ENCODE measurements around the gene ZNF423.

ZNF423 gene

GRCh38 chr16:49703483-49703882, 152.4 kb downstream of the ZNF423 start:
- Histone ChIP-seq H3K27me3 (ENCODE audit: insufficient read depth, low read length) (no peaks in the 10 kb centered on the region), H3K4me3 (ENCODE audit: low read length) (no peak overlapping the region), H3K9me3 (ENCODE audit: insufficient read depth, low read depth, low read length) (no peaks in the 10 kb centered on the region), H3K27ac (ENCODE audit: low read depth, low read length) (peak overlapping the region; percentile 97), H3K36me3 (ENCODE audit: insufficient read depth, low read length) (no peaks in the 10 kb centered on the region), H3K4me1 (ENCODE audit: insufficient read depth, low read length) (peaks cover 66% of the 10 kb centered on the region), H3K9ac (ENCODE audit: low read depth, low read length) (peak overlapping the region; percentile 10; the same call in 1 of the 2 replicates)
- 66% methylated on average over 3 of the region's 3 CpGs for WGBS

DNA sequence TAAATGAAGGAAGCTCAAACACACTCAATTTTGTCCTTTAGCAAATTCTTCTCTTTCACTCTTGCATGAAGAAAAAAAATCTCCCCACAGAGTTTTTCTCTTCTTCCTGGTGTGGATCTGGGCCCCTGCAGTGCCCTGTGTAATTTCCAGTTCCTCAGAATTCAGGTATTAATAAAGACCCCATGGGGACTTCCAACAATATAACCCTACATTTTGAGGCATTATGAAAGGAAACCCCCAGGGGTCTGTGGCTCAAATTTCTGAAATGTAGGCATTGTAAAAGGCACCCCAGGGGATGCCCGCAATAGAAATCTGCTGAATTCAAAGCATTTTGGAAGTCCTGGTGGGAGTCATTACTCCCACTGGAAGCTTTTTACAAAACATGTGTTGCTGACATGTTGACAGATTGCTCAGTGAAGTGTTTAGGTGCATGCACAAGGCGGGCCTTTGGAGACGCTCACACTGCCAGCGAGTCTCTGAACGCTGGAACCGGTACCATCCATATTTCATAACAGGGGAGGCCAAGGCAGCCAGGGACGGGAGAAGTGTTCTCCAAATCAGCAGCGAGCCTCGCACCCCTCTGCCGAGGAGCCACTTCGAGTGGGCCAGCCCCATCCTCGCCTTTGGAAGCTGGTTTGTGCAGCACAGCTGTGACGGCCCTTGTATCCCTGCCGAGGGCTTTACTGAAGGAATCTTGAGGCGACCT, 154.0 kb downstream of the ZNF423 start:
- Histone ChIP-seq H3K9me3 (ENCODE audit: insufficient read depth, low read depth, low read length) (no peaks in the 10 kb centered on the region), H3K4me1 (ENCODE audit: insufficient read depth, low read length) (peaks cover 81% of the 10 kb centered on the region), H3K36me3 (ENCODE audit: insufficient read depth, low read length) (no peaks in the 10 kb centered on the region), H3K4me3 (ENCODE audit: low read length) (peak overlapping the region; percentile 41), H3K9ac (ENCODE audit: low read depth, low read length) (peak overlapping the region; percentile 66; the same call in 1 of the 2 replicates), H3K27me3 (ENCODE audit: insufficient read depth, low read length) (no peaks in the 10 kb centered on the region), H3K27ac (ENCODE audit: low read depth, low read length) (peak overlapping the region; percentile 97)
- WGBS = 4% methylated on average over 15 of the region's 15 CpGs

DNA sequence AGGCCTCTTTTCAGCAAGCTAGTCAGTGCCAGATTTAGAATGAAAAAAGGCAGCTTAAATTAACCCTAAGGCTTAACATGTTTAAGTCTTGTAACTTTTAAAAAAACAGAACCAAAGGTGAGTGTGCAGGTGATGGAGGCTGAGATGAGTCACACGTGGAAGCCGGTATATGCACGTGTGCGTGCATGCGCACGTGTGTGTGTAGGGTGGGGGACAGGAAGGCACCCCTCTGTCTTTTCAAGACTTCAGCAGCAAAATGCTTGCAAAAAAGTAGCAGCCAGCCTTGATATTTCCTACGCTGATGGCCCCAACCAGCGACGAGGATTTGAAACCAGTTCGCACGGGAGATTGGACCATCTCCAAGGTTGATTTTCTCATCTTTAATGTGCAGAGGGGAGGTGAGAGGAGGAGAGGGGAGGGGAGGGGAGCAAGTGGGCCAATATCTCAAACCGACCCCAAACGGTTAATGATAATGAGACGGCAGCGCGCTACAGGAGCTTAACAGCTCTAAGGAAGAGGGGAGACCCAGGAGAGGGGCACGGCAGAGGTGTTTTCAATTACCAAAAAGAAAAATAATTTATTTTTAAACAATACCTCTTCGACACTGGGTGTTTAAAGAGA, 154.7 kb downstream of the ZNF423 start:
- Histone ChIP-seq H3K9me3 (ENCODE audit: insufficient read depth, low read depth, low read length) (no peaks in the 10 kb centered on the region), H3K4me1 (ENCODE audit: insufficient read depth, low read length) (peaks cover 87% of the 10 kb centered on the region), H3K27ac (ENCODE audit: low read depth, low read length) (peak overlapping the region; percentile 97), H3K4me3 (ENCODE audit: low read length) (peak overlapping the region; percentile 41), H3K36me3 (ENCODE audit: insufficient read depth, low read length) (no peaks in the 10 kb centered on the region), H3K9ac (ENCODE audit: low read depth, low read length) (peak overlapping the region; percentile 66), H3K27me3 (ENCODE audit: insufficient read depth, low read length) (no peaks in the 10 kb centered on the region)
- WGBS = 4% methylated on average over 16 of the region's 18 CpGs

GRCh38 chr16:49700251-49701064, 155.5 kb downstream of the ZNF423 start:
- H3K27me3 ChIP-seq (ENCODE audit: insufficient read depth, low read length) = no peaks in the 10 kb centered on the region
- H3K27ac ChIP-seq (ENCODE audit: low read depth, low read length) = peak overlapping the region; percentile 97
- peak overlapping the region; percentile 66 for H3K9ac ChIP-seq (ENCODE audit: low read depth, low read length)
- H3K9me3 ChIP-seq (ENCODE audit: insufficient read depth, low read depth, low read length) = no peaks in the 10 kb centered on the region
- H3K36me3 ChIP-seq (ENCODE audit: insufficient read depth, low read length) = no peaks in the 10 kb centered on the region
- H3K4me1 ChIP-seq (ENCODE audit: insufficient read depth, low read length) = peaks cover 94% of the 10 kb centered on the region
- WGBS = 16% methylated on average over 10 of the region's 10 CpGs
- peak overlapping the region; percentile 41 for H3K4me3 ChIP-seq (ENCODE audit: low read length)

DNA sequence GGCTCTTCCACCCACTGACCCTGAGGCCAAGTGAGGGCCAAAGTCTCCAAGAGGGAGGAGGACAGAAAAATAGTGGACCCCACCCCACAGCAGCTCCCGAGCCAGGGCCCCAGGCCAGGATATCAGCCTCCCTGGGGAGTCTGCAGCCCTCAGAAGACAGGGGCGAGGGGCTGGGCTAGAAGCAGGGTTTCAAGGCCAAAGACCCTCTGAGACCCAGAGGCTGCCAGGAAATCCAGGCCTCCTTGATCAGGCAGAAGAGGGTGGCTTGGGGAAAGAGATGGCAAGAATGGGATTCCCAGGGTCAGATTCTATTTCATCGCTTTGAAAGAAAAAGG, 156.1 kb downstream of the ZNF423 start:
- Histone ChIP-seq H3K36me3 (ENCODE audit: insufficient read depth, low read length) (no peaks in the 10 kb centered on the region), H3K9ac (ENCODE audit: low read depth, low read length) (peak overlapping the region; percentile 42; the same call in 1 of the 2 replicates), H3K4me1 (ENCODE audit: insufficient read depth, low read length) (peaks cover 91% of the 10 kb centered on the region), H3K27me3 (ENCODE audit: insufficient read depth, low read length) (no peaks in the 10 kb centered on the region), H3K9me3 (ENCODE audit: insufficient read depth, low read depth, low read length) (no peaks in the 10 kb centered on the region), H3K4me3 (ENCODE audit: low read length) (no peak overlapping the region), H3K27ac (ENCODE audit: low read depth, low read length) (peak overlapping the region; percentile 97)
- 50% methylated on average over 3 of the region's 3 CpGs for WGBS

GRCh38 chr16:49698931-49699840, 156.7 kb downstream of the ZNF423 start:
- 42% methylated on average over 18 of the region's 18 CpGs for WGBS
- Histone ChIP-seq H3K27me3 (ENCODE audit: insufficient read depth, low read length) (no peaks in the 10 kb centered on the region), H3K4me3 (ENCODE audit: low read length) (no peak overlapping the region), H3K4me1 (ENCODE audit: insufficient read depth, low read length) (peaks cover 84% of the 10 kb centered on the region), H3K9ac (ENCODE audit: low read depth, low read length) (peak overlapping the region; percentile 44; the same call in 1 of the 2 replicates), H3K9me3 (ENCODE audit: insufficient read depth, low read depth, low read length) (no peaks in the 10 kb centered on the region), H3K27ac (ENCODE audit: low read depth, low read length) (peak overlapping the region; percentile 97), H3K36me3 (ENCODE audit: insufficient read depth, low read length) (no peaks in the 10 kb centered on the region)

DNA sequence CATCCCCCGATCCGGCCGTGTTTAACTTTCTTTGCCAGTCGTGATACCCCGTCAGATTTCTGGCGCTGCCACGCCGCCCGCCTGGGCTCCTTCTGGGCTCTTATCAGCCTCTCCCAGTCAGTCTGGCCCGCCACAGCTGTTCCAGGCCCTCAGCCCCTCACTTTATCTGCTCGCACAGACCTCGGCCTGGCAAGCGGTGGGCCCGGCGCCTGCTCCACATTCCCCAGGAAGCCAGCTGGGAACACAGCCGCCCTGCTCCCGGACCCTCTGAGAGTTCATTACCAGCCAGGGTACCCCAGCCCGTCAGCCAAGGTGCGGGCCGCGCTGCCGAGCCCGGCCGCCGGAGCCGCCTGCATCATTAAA, 157.5 kb downstream of the ZNF423 start:
- Histone ChIP-seq H3K9ac (ENCODE audit: low read depth, low read length) (peak overlapping the region; percentile 44; the same call in 1 of the 2 replicates), H3K27ac (ENCODE audit: low read depth, low read length) (peak overlapping the region; percentile 97), H3K4me3 (ENCODE audit: low read length) (no peak overlapping the region), H3K27me3 (ENCODE audit: insufficient read depth, low read length) (no peaks in the 10 kb centered on the region), H3K9me3 (ENCODE audit: insufficient read depth, low read depth, low read length) (no peaks in the 10 kb centered on the region), H3K4me1 (ENCODE audit: insufficient read depth, low read length) (peaks cover 77% of the 10 kb centered on the region), H3K36me3 (ENCODE audit: insufficient read depth, low read length) (no peaks in the 10 kb centered on the region)
- WGBS = 76% methylated on average over 26 of the region's 26 CpGs

GRCh38 chr16:49697631-49698452, 158.1 kb downstream of the ZNF423 start:
- no peaks in the 10 kb centered on the region for H3K36me3 ChIP-seq (ENCODE audit: insufficient read depth, low read length)
- peak overlapping the region; percentile 97 for H3K27ac ChIP-seq (ENCODE audit: low read depth, low read length)
- H3K4me1 ChIP-seq (ENCODE audit: insufficient read depth, low read length) = peaks cover 71% of the 10 kb centered on the region
- peak overlapping the region; percentile 42 for H3K9ac ChIP-seq (ENCODE audit: low read depth, low read length)
- no peaks in the 10 kb centered on the region for H3K27me3 ChIP-seq (ENCODE audit: insufficient read depth, low read length)
- 78% methylated on average over 26 of the region's 28 CpGs for WGBS
- no peak overlapping the region for H3K4me3 ChIP-seq (ENCODE audit: low read length)
- H3K9me3 ChIP-seq (ENCODE audit: insufficient read depth, low read depth, low read length) = no peaks in the 10 kb centered on the region

- H3K4me3 ChIP-seq (ENCODE audit: low read length) = no peak overlapping the region
- peak overlapping the region; percentile 97 for H3K27ac ChIP-seq (ENCODE audit: low read depth, low read length)
- no peaks in the 10 kb centered on the region for H3K9me3 ChIP-seq (ENCODE audit: insufficient read depth, low read depth, low read length)
- H3K4me1 ChIP-seq (ENCODE audit: insufficient read depth, low read length) = peaks cover 60% of the 10 kb centered on the region
- H3K27me3 ChIP-seq (ENCODE audit: insufficient read depth, low read length) = no peaks in the 10 kb centered on the region
- WGBS = 4% methylated on average over 14 of the region's 14 CpGs
- no peaks in the 10 kb centered on the region for H3K36me3 ChIP-seq (ENCODE audit: insufficient read depth, low read length)
- H3K9ac ChIP-seq (ENCODE audit: low read depth, low read length) = peak overlapping the region; percentile 61
Measured at GRCh38 chr16:49696414-49697101, 159.4 kb downstream of the ZNF423 start.
